NCI-H1417 treated with DMSO at 0.1 percent for 48 hours (cell line): ENCODE measurements around the gene FLNA.
"Not testable (repeated sequence)": the region's sequence is repeated elsewhere in the genome, so short reads cannot be mapped to it uniquely, and the experiment has no call there.

Experiments
- DNase-seq: peaks from one replicate; lab custom pipeline; 2025; lab: John Stamatoyannopoulos, UW

Gene FLNA

GRCh38 chrX:154305541-154306205, 68.8 kb downstream of the FLNA start:
- no peak for DNase-seq

GRCh38 chrX:154304846-154305245, 69.6 kb downstream of the FLNA start:
- no peak for DNase-seq

- DNase-seq: no peak
Observed at GRCh38 chrX:154303476-154303875, 71.0 kb downstream of the FLNA start.

- not testable (repeated sequence) for DNase-seq
Observed at GRCh38 chrX:154302998-154303397, 71.4 kb downstream of the FLNA start.

GRCh38 chrX:154300816-154301215, 73.6 kb downstream of the FLNA start:
- DNase-seq: no peak
